Right lobe of liver (tissue), 6 donors: Measurements from ENCODE around the gene CNOT3. TPM values are rescaled to one million over a fixed set of nuclear protein-coding genes. Genes with fewer than 3 reads are reported as not detected.

Experiments used
- ATAC-seq, 4 donors: fragments of 200-7000 bp; cut with Tn5 transposase; one replicate each; pipeline ENCODE4 v1.9.1; 2020; ENCODE audit warnings: mild to moderate bottlenecking in 4 of 4, moderate library complexity in 4 of 4
- DNase-seq, 3 donors: peaks; one replicate each; pipeline ENCODE4 v3.0.0-alpha.2; 2020
- H3K27ac ChIP-seq, 3 donors: fragments of 200-600 bp; one replicate each; pipeline ENCODE4 v1.8.0; 2022
- H3K27me3 ChIP-seq, 2 donors: fragments of 200-600 bp; one replicate each; pipeline ENCODE4 v1.8.0; 2022
- H3K36me3 ChIP-seq, 4 donors: fragments of 200-600 bp; sonication (generic) in 1 of 4; one replicate each; pipeline versions ENCODE4 v1.5.1 to v1.8.0; 2017 to 2022; ENCODE audit warnings: control low read depth in 1 of 4
- H3K4me1 ChIP-seq, 4 donors: fragments of 200-600 bp; sonication (generic) in 1 of 4; one replicate each; pipeline versions ENCODE4 v1.5.1 to v1.8.0; 2017 to 2022; ENCODE audit warnings: control low read depth in 1 of 4
- H3K4me3 ChIP-seq, 3 donors: fragments of 200-600 bp; one replicate each; pipeline ENCODE4 v1.8.0; 2022
- H3K9me3 ChIP-seq, 4 donors: fragments of 200-600 bp; sonication (generic) in 1 of 4; one replicate each; pipeline versions ENCODE4 v1.5.1 to v1.8.0; 2017 to 2022; ENCODE audit warnings: control low read depth in 1 of 4
- POLR2A ChIP-seq: fragments of 450-650 bp; IDR thresholded peaks from one replicate; pipeline ENCODE4 v1.6.1; 2017; ENCODE audit warnings: antibody characterized with exemption, mild to moderate bottlenecking
- WGBS: methylation state at CpG from one replicate; pipeline ENCODE4 v1.1.6; 2018; ENCODE audit warnings: low coverage, low lambda C conversion rate; ENCODE audit not compliant: insufficient coverage; ENCODE audit errors: missing lambda C conversion rate; 5-methylcytosine and 5-hydroxymethylcytosine counted together
- intact Hi-C, 2 donors: fragments of 100-400 bp; cut with DNase I; formaldehyde crosslinking; loops; one replicate each; pipeline versions ENCODE4 v1.11.2 to v1.14.1; 2022
- total RNA-seq, 6 experiments: library from RNA; depleted of rRNA in 2 of 6; stranded (reverse); fragments of >200 nt in 2 of 6; fragmentation: NEBNext Ultra II Directional in 3 of 6; extraction: Animal tissue kit (Norgen Biotek cat#: 25700) in 3 of 6; gene quantifications; one replicate each; pipeline versions ENCODE4 v1.1.0 to v1.2.4, GENCODE V29; 2016 to 2023
- TF ChIP-seq, protein P1 (sequence below), 4 donors: fragments of 200-600 bp in 3 of 4; fragments of 450-650 bp in 1 of 4; IDR thresholded peaks; one replicate each; pipeline versions ENCODE4 v1.5.1 to v1.8.0; 2016 to 2022; ENCODE audit warnings: antibody characterized with exemption in 4 of 4, mild to moderate bottlenecking in 2 of 4
- donor health status: DM: no; HTN: yes; CAD: no.
- donor health status: DM: no; HTN: no; CAD: no.
- donor health status: DM: no; HTN: no; CAD: no.
- donor health status: DM: no; HTN: yes; CAD: no.
- donor health status: DM: no; HTN: yes; CAD: no.

Gene CNOT3
- total RNA-seq, 6 experiments from 2014 or later: 7.1 to 21.6 (median 15.5) TPM

DNA sequence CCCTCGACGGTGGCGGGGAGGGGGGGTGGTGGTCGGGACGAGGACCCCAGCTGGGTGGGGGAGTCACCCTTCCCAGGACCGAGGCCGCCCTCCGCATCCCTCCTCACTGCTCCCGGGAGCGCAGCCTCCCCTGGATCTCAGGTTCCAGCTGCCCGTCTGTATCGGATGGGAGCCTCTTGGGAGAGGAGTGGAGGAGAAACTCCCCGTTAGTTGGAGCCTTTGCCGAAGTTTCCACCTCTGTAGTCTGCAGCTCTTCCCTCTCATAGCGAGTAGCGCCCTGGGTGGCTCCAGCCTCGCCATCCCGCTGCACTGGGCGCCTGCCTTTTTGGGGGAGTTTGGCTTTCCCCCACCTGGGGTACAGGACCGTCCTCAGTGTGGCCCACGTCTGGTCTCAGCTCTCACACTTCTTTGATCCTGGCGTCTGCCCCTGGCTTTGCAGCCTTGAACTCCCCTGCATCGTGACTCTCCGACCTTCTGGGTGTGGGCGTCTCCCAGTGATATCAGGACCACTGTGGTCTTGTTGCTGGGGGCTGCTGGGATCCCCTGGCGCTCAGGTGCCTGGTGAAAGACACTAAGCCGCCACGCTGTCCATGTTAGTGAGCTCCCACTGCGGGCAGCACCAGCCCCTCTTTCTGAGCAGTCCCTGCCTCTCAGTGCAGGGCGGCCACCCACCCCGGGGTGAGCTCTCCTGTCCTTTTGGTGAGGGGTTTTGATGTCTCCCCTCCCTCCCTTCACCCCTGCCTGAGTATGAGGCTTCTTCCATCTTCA is 1.1 kb downstream of the CNOT3 start:
- ATAC-seq (no peak), DNase-seq (no peak)
- Histone ChIP-seq H3K9me3 (no peaks in the 10 kb centered on the region), H3K27ac (no peak overlapping the region), H3K4me1 (peaks cover 0 to 22% (median 7%) of the 10 kb centered on the region in 4 donors), H3K27me3 (no peaks in the 10 kb centered on the region), H3K36me3 (peaks cover 3 to 13% (median 8%) of the 10 kb centered on the region in 4 donors), H3K4me3 (peak overlapping the region; percentile 94 to 98 (median 97))
- intact Hi-C loops: no loop called here
- 9% methylated on average over 4 of the region's 31 CpGs for WGBS
- no peak for TF ChIP-seq POLR2A

DNA sequence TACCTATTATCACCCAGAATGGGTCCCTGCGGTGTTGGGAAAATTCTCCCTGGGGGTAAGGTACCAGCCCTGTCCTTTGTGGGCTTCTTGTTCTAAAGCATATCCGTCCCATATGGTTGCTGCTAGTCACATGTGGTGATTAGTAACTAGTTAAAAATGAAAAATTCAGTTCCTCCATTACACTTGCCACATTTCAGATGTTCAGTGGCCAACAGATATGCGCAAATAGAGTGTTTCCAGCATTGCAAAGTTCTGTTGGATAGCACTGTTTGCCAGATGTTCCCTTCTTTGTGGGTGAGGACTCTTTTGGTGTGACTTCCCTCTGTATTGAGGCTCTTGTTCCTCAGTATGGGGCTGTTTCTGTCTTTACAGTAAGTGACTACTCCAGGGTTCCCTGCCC is 3.8 kb downstream of the CNOT3 start:
- intact Hi-C loops: no loop called here
- H3K27me3 ChIP-seq: no peaks in the 10 kb centered on the region
- no peak for TF ChIP-seq POLR2A
- TF ChIP-seq, protein P1, sequence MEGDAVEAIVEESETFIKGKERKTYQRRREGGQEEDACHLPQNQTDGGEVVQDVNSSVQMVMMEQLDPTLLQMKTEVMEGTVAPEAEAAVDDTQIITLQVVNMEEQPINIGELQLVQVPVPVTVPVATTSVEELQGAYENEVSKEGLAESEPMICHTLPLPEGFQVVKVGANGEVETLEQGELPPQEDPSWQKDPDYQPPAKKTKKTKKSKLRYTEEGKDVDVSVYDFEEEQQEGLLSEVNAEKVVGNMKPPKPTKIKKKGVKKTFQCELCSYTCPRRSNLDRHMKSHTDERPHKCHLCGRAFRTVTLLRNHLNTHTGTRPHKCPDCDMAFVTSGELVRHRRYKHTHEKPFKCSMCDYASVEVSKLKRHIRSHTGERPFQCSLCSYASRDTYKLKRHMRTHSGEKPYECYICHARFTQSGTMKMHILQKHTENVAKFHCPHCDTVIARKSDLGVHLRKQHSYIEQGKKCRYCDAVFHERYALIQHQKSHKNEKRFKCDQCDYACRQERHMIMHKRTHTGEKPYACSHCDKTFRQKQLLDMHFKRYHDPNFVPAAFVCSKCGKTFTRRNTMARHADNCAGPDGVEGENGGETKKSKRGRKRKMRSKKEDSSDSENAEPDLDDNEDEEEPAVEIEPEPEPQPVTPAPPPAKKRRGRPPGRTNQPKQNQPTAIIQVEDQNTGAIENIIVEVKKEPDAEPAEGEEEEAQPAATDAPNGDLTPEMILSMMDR (IDR thresholded peaks at IDR 0.05): no peak
- ATAC-seq (no peak), DNase-seq (no peak)
- peaks cover 15 to 39% (median 30%) of the 10 kb centered on the region in 4 donors for H3K36me3 ChIP-seq
- H3K4me1 ChIP-seq: peaks cover 0 to 13% (median 3%) of the 10 kb centered on the region in 4 donors
- no peak overlapping the region for H3K27ac ChIP-seq
- H3K4me3 ChIP-seq: no peak overlapping the region
- WGBS: 77% methylated on average over 2 of the region's 3 CpGs
- no peaks in the 10 kb centered on the region for H3K9me3 ChIP-seq

DNA sequence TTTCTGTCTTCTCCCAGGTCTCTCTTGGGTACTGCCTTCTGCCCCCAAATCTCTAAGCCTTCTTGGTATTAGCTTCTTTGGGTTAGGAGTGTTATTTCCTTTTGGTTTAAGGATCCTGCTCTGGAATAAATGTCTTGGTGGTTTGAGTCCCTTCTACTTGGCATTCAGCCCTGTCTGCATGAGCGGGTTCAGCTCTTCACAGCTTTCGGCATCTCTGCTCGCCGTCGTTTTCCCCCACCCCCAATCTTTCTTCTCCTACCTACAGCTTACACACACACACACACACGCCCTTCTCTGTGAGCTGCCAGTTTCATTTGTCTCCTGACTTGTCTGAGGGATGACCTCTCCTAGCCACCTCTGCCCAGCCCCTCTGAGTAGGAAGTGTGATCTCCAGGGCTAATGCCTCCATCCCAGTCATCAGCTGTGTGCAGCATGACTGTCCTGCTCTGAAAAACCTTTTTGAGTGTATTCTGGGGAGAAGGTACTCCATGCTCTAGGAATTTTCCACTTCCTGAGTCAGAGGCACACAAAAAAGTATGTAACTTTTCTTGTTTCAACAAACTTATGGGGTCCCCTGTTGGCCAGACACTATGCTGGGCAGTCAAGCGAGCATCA is 4.7 kb downstream of the CNOT3 start:
- Histone ChIP-seq H3K36me3 (peaks cover 19 to 48% (median 35%) of the 10 kb centered on the region in 4 donors), H3K27me3 (no peaks in the 10 kb centered on the region), H3K9me3 (no peaks in the 10 kb centered on the region), H3K27ac (no peak overlapping the region), H3K4me1 (peaks cover 0 to 13% (median 3%) of the 10 kb centered on the region in 4 donors), H3K4me3 (no peak overlapping the region)
- no peak for ATAC-seq
- WGBS: 89% methylated on average over 4 of the region's 7 CpGs
- TF ChIP-seq POLR2A: no peak
- TF ChIP-seq, protein P1 (IDR thresholded peaks at IDR 0.05): no peak
- DNase-seq: no peak
- intact Hi-C loops: no loop called here

DNA sequence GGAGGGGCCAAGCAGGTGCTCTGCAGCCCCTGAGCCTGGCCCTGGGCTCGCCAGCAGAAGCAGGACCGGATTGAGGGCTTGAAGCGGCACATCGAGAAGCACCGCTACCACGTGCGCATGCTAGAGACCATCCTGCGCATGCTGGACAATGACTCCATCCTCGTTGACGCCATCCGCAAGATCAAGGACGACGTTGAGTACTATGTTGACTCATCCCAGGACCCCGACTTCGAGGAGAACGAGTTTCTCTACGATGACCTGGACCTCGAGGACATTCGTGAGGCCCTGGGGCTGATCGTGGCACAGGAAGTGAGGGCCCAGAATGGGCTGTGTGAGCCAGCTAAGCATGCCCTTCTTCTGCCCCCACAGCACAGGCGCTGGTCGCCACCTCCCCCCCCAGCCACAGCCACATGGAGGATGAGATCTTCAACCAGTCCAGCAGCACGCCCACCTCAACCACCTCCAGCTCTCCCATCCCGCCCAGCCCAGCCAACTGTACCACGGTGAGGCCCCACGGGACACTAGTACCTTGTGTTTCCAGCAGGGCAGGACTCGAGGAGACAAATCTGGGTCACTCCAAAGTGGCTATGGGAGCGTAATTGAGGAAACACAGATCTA is 8.1 kb downstream of the CNOT3 start:
- no peaks in the 10 kb centered on the region for H3K4me1 ChIP-seq
- no peak for DNase-seq
- 97% methylated on average over 11 of the region's 28 CpGs for WGBS
- H3K27ac ChIP-seq: no peak overlapping the region
- no peak for ATAC-seq
- peaks cover 19 to 81% (median 49%) of the 10 kb centered on the region in 4 donors for H3K36me3 ChIP-seq
- TF ChIP-seq, protein P1 (IDR thresholded peaks at IDR 0.05): no peak
- no peak for TF ChIP-seq POLR2A
- no peaks in the 10 kb centered on the region for H3K27me3 ChIP-seq
- no peaks in the 10 kb centered on the region for H3K9me3 ChIP-seq
- no peak overlapping the region for H3K4me3 ChIP-seq
- intact Hi-C loops: no loop called here

DNA sequence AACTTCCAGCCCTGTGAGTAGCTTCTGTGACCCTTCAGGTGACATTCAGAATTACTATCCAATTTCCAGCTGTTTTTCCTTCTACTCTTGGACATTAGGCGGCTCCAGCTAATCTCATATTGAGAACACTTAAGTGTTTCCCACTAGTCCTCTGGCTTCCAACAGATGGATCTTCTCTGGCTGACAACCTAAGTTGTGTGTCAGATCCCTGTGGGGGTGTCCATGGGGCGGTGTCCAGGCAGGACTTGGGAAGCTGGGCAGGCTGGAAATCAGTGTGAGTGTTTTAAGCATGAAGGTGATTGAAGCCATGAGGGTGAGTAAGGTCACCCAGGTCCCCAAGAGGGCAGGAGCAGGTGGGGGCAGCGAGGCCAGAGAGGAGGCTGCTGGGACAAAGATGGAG is 10.1 kb downstream of the CNOT3 start:
- ATAC-seq: no peak
- no peak overlapping the region for H3K4me3 ChIP-seq
- TF ChIP-seq, protein P1 (IDR thresholded peaks at IDR 0.05): no peak
- TF ChIP-seq POLR2A: no peak

More for the DNA sequence above, 10.1 kb downstream of the CNOT3 start:
- no peak overlapping the region for H3K27ac ChIP-seq
- H3K27me3 ChIP-seq: no peaks in the 10 kb centered on the region
- H3K9me3 ChIP-seq: no peaks in the 10 kb centered on the region
- no peak for DNase-seq
- intact Hi-C loops: no loop called here
- H3K36me3 ChIP-seq: peaks cover 19 to 94% (median 53%) of the 10 kb centered on the region in 4 donors
- H3K4me1 ChIP-seq: no peaks in the 10 kb centered on the region
- WGBS: 65% methylated on average over 3 of the region's 3 CpGs
